Measurements from ENCODE around the gene NLGN1. TPM values are rescaled to one million over a fixed set of nuclear protein-coding genes. Genes with fewer than 3 reads are reported as not detected.

The NLGN1 gene
- total and polyA plus RNA-seq, 2 of the 13 experiments (the other 11 are each of a cell fraction or from before 2014, with no cell fraction given) = not detected

DNA sequence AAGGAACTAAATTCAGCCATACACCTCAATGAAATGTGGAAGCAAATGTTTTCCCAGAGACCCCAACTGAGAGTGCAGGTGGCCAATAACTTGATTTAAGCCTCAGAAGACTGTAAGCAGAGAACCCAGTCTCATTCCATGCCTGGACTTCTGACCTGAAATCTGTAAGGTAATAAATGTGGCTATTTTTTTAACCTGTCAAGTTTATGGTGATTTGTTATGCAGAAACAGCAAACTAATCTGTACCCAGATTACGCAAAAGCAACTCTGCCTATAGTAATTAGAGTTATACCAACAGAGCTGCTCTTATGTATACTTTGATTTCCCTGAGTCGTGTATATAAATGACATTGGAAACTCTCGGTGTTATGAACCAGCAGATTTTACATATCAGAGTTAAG, 927.6 kb downstream of the NLGN1 start:
- POLR2A ChIA-PET = no interaction called here
- DNase-seq (ENCODE audit: low spot score) = no peak
- Histone ChIP-seq H2AFZ (ENCODE audit: low read length) (no peak overlapping the region), H3K27me3 (ENCODE audit: control insufficient read depth in 1 of 2, insufficient read depth in 2 of 2, low read length in 2 of 2) (no peaks in the 10 kb centered on the region), H3K79me2 (ENCODE audit: insufficient read depth, low read length) (no peaks in the 10 kb centered on the region), H3K4me3 (replicated peaks in 1 of 3; ENCODE audit: insufficient read depth in 1 of 3, low read depth in 2 of 3, low read length in 3 of 3) (no peak overlapping the region), H3K9me3 (ENCODE audit: low read length) (no peaks in the 10 kb centered on the region; the same call in none of the 2 replicates), H4K20me1 (ENCODE audit: insufficient read depth, low read length) (no peaks in the 10 kb centered on the region), H3K27ac (ENCODE audit: extremely low read length, insufficient read depth, low read length) (no peak overlapping the region), H3K4me1 (ENCODE audit: insufficient read depth, low read length) (no peaks in the 10 kb centered on the region), H3K36me3 (replicated peaks in 1 of 2; ENCODE audit: control insufficient read depth in 1 of 2, insufficient read depth in 2 of 2, low read length in 2 of 2) (no peaks in the 10 kb centered on the region), H3K4me2 (ENCODE audit: low read depth, low read length) (no peak overlapping the region), H3K9ac (ENCODE audit: insufficient read depth, low read depth, low read length) (no peak overlapping the region)
- CTCF ChIA-PET (ENCODE audit: low intra/inter-chr PET ratio, low total read pairs) = no interaction called here
- FAIRE-seq = no peak
- in situ Hi-C loops (cut with HindIII; ENCODE audit: extremely low pct_ligation_motif_present, low pct_unique_long_range_greater_than_20kb) = no loop called here
- no TSS peak for BruUV-seq (replicated peaks)
- no peak for ATAC-seq
- intact Hi-C loops (cut with micrococcal nuclease; ENCODE audit: unreplicated experiment) = no loop called here
- WGBS (ENCODE audit: low lambda C conversion rate) = 21% methylated on average over 3 of the region's 3 CpGs
- TF ChIP-seq, protein P1, sequence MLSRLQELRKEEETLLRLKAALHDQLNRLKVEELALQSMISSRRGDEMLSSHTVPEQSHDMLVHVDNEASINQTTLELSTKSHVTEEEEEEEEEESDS (CRISPR knock-in tag; IDR thresholded peaks at IDR 0.05; ENCODE audit: borderline replicate concordance) = no peak
- TF ChIP-seq, protein P2, sequence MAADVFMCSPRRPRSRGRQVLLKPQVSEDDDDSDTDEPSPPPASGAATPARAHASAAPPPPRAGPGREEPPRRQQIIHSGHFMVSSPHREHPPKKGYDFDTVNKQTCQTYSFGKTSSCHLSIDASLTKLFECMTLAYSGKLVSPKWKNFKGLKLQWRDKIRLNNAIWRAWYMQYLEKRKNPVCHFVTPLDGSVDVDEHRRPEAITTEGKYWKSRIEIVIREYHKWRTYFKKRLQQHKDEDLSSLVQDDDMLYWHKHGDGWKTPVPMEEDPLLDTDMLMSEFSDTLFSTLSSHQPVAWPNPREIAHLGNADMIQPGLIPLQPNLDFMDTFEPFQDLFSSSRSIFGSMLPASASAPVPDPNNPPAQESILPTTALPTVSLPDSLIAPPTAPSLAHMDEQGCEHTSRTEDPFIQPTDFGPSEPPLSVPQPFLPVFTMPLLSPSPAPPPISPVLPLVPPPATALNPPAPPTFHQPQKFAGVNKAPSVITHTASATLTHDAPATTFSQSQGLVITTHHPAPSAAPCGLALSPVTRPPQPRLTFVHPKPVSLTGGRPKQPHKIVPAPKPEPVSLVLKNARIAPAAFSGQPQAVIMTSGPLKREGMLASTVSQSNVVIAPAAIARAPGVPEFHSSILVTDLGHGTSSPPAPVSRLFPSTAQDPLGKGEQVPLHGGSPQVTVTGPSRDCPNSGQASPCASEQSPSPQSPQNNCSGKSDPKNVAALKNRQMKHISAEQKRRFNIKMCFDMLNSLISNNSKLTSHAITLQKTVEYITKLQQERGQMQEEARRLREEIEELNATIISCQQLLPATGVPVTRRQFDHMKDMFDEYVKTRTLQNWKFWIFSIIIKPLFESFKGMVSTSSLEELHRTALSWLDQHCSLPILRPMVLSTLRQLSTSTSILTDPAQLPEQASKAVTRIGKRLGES (CRISPR knock-in tag; IDR thresholded peaks at IDR 0.05; ENCODE audit: borderline replicate concordance) = no peak
- TF ChIP-seq, protein P3, sequence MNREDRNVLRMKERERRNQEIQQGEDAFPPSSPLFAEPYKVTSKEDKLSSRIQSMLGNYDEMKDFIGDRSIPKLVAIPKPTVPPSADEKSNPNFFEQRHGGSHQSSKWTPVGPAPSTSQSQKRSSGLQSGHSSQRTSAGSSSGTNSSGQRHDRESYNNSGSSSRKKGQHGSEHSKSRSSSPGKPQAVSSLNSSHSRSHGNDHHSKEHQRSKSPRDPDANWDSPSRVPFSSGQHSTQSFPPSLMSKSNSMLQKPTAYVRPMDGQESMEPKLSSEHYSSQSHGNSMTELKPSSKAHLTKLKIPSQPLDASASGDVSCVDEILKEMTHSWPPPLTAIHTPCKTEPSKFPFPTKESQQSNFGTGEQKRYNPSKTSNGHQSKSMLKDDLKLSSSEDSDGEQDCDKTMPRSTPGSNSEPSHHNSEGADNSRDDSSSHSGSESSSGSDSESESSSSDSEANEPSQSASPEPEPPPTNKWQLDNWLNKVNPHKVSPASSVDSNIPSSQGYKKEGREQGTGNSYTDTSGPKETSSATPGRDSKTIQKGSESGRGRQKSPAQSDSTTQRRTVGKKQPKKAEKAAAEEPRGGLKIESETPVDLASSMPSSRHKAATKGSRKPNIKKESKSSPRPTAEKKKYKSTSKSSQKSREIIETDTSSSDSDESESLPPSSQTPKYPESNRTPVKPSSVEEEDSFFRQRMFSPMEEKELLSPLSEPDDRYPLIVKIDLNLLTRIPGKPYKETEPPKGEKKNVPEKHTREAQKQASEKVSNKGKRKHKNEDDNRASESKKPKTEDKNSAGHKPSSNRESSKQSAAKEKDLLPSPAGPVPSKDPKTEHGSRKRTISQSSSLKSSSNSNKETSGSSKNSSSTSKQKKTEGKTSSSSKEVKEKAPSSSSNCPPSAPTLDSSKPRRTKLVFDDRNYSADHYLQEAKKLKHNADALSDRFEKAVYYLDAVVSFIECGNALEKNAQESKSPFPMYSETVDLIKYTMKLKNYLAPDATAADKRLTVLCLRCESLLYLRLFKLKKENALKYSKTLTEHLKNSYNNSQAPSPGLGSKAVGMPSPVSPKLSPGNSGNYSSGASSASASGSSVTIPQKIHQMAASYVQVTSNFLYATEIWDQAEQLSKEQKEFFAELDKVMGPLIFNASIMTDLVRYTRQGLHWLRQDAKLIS (CRISPR knock-in tag; IDR thresholded peaks at IDR 0.05) = no peak
- no peak for TF ChIP-seq TCF7L2 (IDR thresholded peaks at IDR 0.05; ENCODE audit: low read depth, low read length)
- TF ChIP-seq, protein P4, sequence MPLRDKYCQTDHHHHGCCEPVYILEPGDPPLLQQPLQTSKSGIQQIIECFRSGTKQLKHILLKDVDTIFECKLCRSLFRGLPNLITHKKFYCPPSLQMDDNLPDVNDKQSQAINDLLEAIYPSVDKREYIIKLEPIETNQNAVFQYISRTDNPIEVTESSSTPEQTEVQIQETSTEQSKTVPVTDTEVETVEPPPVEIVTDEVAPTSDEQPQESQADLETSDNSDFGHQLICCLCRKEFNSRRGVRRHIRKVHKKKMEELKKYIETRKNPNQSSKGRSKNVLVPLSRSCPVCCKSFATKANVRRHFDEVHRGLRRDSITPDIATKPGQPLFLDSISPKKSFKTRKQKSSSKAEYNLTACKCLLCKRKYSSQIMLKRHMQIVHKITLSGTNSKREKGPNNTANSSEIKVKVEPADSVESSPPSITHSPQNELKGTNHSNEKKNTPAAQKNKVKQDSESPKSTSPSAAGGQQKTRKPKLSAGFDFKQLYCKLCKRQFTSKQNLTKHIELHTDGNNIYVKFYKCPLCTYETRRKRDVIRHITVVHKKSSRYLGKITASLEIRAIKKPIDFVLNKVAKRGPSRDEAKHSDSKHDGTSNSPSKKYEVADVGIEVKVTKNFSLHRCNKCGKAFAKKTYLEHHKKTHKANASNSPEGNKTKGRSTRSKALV (CRISPR knock-in tag; IDR thresholded peaks at IDR 0.05) = no peak
- TF ChIP-seq, protein P5, sequence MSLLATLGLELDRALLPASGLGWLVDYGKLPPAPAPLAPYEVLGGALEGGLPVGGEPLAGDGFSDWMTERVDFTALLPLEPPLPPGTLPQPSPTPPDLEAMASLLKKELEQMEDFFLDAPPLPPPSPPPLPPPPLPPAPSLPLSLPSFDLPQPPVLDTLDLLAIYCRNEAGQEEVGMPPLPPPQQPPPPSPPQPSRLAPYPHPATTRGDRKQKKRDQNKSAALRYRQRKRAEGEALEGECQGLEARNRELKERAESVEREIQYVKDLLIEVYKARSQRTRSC (CRISPR knock-in tag; IDR thresholded peaks at IDR 0.05; ENCODE audit: low read depth) = no peak
- no peak for TF ChIP-seq ZNF30 (CRISPR knock-in tag; IDR thresholded peaks at IDR 0.05)
- TF ChIP-seq HMG20A (CRISPR knock-in tag; IDR thresholded peaks at IDR 0.05; ENCODE audit: borderline replicate concordance) = no peak
- no peak for TF ChIP-seq JUN (CRISPR knock-in tag; IDR thresholded peaks at IDR 0.05)
- no peak for TF ChIP-seq TBX2 (CRISPR knock-in tag; IDR thresholded peaks at IDR 0.05; ENCODE audit: borderline replicate concordance)
- no peak for TF ChIP-seq NFE2L1 (CRISPR knock-in tag; IDR thresholded peaks at IDR 0.05; ENCODE audit: borderline replicate concordance)
- TF ChIP-seq CENPX (CRISPR knock-in tag; IDR thresholded peaks at IDR 0.05) = no peak
- TF ChIP-seq, protein P6, sequence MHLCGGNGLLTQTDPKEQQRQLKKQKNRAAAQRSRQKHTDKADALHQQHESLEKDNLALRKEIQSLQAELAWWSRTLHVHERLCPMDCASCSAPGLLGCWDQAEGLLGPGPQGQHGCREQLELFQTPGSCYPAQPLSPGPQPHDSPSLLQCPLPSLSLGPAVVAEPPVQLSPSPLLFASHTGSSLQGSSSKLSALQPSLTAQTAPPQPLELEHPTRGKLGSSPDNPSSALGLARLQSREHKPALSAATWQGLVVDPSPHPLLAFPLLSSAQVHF (CRISPR knock-in tag; IDR thresholded peaks at IDR 0.05) = no peak
- TF ChIP-seq SOX5 (CRISPR knock-in tag; IDR thresholded peaks at IDR 0.05; ENCODE audit: borderline replicate concordance) = no peak
- no peak for TF ChIP-seq SNRNP70 (IDR thresholded peaks at IDR 0.05; ENCODE audit: low read depth, low read length)
